GM18868 (cell line): ENCODE results near the gene NCOA7.
A peak's percentile ranks its signal among the peaks of the same experiment; 100 is the strongest.
"Not testable (repeated sequence)": the region's sequence is repeated elsewhere in the genome, so short reads cannot be mapped to it uniquely, and the experiment has no call there.

Source experiments
- ATAC-seq: cut with Tn5 transposase; IDR thresholded peaks from one replicate; pipeline ENCODE4 v1.9.1; 2021; ENCODE audit warnings: mild to moderate bottlenecking, moderate library complexity; ENCODE audit not compliant: unreplicated experiment

Gene NCOA7

DNA sequence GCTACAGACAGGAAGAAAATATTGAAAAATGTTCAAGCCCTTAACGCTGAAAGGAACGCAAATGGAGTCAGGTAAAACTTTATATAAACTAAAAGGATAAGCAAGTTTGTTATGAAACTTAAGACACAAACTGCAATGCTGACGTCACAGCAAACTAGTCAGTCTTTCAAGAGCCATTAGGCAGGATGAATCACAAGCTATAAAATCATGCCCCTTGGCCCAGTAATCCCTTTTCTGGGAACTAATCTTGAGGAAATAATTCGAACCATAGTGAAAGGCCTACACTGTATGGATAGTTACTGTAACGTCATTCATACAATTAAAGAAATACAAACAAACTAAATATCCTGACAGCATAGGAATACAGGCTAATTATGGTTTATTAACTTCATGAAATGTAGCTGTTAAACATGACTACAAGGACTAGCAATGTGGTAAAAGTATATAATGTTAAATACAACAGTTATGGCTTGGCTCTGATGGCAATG lies 123.1 kb downstream of the NCOA7 start:
- ATAC-seq: no peak

DNA sequence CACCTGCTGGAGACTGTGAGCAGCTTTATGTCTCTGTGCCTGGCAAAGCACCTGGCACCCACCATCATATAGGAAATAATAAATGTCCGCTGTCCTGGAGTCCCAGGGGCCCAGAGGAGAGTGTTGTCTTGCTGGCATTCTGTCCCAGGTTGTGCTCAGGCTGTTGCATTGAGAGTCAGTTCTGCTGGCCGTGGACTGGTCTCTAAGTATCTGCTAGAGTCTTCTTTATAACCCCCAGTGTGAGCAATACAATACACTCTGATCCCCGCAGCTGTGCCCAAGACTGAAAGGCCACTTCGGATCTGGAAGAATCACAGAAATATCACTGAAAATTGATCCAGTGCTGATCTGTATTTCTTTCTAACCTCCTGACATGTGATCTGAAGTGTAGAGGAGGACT lies 127.5 kb downstream of the NCOA7 start:
- ATAC-seq: no peak

DNA sequence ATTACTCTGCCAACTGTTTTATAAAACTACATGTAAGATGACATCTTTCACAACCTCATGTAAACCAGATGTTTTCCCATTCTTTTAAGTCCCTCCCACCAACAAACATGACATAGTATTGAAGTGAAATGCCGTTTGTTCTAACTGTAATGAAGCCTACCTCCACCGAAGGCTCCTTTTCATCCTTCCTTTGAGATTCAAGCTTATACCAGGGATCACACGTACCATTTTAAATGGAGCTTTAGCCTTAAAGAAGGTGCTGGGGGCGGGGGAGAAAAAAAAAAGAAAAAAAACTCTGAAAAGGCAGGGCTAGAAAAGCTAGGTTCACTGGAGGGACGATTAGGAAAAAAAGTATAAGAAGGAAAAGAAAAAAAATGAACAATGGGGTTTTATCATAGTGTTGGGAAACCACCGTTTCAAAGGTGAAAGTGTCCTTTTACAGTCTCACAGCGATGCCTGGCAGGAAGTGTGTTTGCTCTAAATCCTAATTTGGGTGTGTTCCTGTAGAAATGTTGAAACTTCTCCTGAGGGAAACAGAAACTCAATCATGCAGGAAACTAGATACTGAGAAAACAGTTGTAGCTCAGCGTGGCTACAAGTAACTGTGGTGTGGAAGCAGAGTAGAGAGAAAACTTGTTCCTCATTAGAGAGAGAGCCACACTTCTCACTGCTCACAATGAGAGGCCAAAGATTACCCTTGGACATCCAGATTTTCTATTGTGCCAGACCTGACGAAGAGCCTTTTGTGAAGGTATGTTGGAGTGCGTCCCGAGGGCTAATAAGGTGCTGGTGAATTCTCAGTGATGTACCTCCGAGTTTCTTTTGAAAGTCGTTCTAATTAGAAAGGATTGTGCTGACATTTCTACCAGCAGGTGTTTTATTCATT lies 128.2 kb downstream of the NCOA7 start:
- peak; percentile 97 for ATAC-seq

DNA sequence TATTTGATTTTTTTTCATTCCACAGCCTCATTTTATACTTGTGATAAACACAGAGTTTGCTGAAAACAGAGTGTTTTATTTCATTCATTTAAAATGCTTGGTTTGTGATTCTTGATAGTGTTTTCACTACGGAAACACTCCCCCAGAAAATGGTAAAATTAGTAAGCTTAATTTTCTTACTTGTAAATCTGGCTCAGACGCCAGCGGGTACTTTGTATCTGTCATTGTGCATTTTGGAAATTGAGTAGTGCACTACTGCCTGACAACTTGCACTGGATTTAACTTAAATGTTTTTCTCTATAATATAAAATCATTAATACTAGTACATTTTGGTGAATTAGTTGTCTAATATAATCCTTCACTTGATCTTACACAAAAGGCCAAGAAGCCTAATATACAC lies 128.9 kb downstream of the NCOA7 start:
- no peak for ATAC-seq

DNA sequence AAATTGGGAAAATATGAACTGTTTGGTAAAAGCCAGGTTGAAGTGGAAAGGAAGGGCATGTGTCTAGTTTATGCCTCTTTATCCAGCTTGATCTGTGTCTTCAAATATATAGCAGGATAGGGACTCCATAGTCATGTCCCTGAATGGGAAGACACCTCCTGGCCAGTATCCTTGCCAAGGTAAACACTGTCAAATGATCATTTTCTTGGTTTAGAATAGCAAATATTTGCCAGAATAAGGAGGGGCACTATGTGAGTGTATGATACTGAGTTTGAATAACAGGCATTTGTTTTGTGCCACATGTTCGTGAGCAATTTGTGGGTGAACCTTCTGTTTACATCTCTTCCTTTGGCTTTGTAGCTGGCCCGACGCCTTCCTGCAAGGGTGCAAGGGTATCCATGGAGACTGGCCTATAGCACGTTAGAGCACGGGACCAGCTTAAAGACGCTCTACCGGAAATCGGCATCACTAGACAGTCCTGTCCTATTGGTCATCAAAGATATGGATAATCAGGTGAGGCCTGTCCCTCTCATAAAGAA lies 131.6 kb downstream of the NCOA7 start:
- ATAC-seq: no peak

DNA sequence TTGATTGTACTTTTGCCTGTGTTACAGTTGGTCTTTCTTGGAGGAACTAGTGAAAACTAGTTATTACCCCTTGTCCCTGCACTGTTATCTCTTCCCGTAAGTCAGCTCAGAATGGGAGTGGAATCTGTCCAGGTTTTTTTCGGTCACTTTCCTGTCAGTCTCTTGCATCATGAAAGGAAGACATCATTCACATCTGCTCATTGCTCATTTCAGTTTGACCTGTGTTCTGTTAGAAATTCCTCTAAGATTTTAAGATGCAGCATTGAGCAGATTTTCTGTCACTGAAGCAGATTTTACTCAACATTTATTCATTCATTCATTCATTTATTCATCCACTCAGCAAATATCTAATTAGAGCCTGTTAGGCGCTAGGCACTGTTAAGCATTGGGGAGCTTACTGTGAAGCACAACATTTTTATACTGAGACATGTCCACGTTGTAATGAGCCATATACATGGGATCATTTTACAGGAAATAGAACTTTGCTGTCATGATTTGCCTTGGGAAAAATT lies 132.7 kb downstream of the NCOA7 start:
- ATAC-seq: no peak

DNA sequence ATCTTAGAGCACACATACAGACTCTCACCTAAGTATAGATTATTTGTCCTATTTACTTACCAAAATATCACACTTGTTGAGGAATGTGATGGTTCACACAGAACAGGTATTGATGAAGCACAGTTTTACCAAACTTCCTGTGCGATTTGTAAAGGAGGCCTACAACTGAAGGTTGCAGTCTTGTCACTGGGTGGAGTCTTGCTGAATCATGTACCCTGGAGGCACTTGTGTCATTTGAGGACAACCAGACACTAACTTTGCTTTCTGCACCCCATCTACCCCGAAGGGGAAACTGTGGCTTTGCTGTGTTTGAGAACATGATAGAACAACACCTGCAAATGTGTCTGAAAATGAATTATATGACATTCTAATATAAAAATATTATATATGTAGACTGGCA lies 133.4 kb downstream of the NCOA7 start:
- ATAC-seq: no peak

DNA sequence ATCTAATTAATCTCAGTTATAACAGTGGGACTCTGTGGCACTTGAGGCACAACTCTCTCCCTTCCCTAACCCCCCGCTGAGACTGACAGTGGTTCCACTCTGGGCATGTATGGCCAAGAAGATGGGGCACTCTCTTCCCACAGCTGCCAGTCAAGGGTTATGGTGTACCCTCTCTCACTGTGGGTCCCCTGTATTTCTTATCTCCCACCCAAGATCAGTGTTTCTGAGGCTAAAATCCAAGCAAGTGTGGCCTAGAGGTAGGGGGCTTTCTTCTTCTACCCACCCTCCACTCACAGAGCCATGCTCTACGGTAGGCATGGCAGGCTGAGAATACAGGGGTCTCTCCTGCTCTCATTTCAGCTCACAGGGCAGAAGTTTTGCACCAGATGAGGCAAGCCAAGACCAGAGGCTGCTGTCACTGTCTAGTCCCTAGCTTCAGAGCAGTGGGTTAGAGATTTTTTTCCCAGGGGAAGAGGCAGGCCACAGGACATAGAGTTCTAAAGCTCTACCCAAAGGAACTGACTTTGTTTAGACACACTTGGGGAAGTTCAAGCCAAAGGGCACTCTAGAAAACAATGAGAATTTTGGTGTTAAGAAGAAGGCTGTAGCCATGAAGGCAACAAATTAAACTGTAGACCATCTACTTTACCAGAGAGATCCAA lies 134.1 kb downstream of the NCOA7 start:
- ATAC-seq: no peak

DNA sequence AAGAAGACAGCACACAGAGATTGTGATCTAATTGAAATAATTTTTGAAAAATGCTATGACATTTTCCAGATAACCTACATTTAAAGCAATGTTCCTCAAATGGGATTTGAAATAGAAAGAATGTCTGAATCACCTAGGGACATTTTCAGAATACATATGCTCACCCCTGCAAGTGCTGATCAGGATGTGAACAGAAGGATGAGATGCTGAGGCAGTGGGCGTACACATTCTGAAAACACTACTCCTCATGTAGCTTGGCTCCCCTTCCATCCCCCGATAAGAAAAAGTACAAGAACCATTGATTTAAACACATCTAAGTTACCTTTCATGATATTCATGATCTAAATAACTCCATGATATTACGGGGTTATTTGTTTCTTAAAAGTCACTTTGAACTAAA lies 136.0 kb downstream of the NCOA7 start:
- ATAC-seq: no peak

DNA sequence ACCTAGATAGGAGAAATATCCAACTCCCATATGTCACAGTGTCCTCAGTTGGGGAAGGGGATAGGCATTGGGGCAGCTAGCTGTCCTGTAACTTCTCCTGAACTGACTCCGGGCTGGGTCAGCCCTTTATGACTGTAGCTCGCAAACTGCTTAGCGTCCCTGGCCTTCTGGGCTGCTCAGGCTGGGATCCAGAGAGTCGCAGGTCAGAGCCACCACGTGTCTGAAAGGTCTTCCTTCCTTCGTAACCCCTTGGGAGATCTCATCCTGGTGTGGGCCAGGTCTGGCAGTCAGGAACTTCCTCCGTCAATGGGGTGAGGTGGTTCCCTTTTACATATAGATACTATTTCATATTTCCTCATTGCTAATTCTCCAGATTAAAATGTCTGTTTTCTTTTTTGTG lies 137.0 kb downstream of the NCOA7 start:
- no peak for ATAC-seq

DNA sequence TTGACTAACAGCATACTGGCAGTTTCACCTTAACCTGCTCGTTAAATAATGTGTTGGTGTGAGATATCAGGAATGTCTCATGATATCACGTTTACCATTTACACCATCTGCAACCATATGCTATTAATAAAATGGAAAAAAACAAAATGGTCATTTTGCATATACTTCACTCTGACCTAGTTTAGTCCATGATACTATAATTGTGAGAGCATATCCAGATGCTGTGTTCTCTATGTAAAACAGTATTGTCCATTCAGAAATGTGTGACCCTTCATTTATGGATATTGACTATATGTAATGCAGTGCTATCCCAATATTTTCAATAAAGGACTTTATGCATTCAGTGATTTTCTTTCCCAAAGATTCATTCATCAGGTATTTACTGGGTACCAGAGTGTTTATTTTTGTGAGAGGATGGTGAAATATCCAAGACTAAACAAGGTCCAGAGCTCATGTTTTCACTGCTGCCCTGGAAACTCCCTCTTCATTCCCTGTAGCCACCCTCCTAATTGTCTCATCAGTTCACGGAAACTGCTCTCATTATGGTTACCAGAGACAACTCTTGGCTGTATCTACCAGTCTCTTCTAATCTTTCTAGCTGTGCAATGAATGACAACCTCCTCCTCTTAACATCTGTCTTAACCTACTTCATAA lies 140.1 kb downstream of the NCOA7 start:
- ATAC-seq: no peak

DNA sequence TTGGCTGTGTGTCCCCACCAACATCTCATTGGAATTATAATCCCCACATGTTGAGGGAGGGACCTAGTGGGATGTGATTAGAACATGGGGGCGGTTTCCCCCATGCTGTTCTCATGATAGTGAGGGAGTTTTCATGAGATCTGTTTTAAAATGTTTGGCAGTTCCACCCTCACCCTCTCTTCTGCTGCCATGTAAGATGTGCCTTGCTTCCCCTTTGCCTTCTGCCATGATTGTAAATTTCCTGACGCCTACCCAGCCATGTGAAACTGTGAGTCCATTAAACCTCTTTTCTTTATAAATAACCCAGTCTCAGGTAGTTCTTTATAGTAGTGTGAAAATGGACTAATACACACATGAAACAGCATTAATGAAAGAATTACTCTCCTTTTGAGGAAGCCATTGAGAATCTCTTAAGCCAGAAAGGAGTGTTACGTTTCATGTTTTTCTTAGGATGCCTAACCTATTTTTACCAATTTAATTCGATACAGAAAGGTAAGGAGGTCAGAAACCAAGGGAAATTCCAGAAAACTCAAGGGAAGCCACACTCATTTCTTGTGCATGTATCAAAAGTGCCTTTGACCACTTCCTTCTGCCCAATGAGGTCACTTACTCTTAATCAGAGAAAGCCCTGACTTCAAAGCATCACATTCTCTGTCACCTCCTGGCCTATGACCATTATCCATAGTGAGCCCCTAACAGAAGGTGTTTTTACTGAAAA lies 141.1 kb downstream of the NCOA7 start:
- peak; percentile 94 for ATAC-seq

DNA sequence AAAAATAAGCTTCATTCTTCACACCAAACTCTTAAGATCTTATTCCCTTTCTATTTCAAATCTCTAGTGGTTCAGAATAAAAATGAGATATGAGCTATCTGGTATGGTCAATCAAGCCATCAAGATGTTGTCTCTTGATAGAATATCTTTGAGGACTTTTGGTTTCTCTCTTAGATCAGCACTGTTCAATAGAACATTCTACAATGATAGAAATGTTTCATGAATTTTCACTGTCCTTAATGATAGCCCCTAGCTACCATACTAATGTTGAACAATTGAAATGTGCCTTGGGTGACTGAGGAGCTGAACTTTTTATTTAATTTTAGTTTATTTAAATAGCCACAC lies 141.7 kb downstream of the NCOA7 start:
- ATAC-seq: peak; percentile 26

DNA sequence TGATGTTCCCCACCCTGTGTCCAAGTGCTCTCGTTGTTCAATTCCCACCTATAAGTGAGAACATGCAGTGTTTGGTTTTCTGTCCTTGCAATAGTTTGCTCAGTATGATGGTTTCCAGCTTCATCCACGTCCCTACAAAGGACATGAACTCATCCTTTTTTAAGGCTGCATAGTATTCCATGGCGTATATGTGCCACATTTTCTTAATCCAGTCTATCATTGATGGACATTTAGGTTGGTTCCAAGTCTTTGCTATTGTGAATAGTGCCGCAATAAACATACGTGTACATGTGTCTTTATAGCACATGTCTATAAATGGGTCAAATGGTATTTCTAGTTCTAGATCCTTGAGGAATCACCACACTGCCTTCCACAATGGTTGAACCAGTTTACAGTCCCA lies 144.8 kb downstream of the NCOA7 start:
- not testable (repeated sequence) for ATAC-seq

DNA sequence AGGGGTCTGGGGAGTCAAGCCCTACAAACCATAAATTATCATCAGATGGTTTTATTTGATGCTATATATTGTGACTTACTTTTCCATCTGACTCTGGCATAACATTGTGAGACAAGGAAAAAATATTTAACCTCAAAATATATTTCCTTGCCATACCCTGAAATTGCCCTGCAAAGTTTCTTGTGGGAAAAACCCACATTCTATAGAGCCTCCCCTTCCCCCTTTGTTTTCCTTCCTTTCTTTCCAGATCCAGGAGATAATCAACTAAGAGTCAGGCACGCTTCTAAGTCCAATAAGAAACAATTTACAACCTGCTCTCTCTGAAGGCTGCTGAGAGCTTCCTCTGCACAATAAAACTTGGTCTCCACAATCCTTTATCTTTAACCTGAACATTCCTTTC lies 148.3 kb downstream of the NCOA7 start:
- no peak for ATAC-seq

DNA sequence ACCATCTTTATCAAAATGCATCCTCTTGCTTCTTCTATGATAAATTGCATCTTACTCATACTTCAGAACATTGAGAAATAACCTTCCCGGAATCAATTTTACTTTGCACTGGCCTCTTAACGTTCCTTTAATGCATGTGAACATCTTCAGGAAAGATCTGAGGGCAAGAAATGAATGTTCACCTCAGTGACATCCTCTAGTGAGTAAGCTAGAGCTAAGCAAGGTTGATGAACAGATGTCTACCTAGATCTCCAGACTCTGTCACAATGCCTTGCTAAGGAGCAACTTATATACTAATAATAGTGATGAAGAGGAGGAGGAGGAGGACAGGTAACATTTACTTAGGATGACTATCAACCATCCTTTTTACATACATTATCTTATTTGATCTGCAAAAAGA lies 149.0 kb downstream of the NCOA7 start:
- no peak for ATAC-seq

DNA sequence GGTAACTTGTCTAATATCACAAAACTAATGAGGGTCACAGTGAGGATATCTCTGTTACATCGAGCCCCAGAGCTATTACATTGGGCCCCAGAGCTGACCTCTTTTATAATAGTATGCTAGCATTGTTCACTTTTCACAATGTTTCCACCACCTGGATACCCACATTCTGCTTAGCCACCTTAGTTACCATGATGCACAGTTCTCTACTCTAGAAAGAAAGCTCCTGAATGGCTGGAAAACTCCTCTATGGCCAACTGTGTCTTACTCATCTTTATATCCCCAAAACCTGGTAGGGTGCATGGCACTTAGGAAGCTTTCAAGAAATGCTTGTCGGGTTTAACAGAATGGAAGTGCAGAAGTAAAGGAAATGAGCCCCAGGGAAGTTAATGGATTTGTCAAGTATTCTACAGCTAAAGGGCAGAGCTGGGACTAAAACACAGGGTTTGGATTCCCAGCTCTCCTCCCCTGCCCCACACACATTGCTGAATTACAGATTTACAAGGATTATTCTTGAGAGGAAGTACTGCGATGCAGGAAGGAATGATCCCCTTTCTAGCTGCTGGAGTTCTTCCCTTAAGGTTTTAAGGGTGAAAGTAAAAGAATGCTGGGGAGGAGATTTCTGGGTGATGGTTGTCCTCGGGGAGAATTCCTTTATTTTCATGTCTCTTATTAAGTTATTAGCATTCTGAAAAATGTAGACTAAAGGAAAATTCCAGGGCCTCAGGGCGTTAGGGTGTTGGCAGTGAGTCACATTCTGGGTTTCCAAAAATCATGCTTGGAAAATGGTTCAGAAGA lies 149.7 kb downstream of the NCOA7 start:
- no peak for ATAC-seq

DNA sequence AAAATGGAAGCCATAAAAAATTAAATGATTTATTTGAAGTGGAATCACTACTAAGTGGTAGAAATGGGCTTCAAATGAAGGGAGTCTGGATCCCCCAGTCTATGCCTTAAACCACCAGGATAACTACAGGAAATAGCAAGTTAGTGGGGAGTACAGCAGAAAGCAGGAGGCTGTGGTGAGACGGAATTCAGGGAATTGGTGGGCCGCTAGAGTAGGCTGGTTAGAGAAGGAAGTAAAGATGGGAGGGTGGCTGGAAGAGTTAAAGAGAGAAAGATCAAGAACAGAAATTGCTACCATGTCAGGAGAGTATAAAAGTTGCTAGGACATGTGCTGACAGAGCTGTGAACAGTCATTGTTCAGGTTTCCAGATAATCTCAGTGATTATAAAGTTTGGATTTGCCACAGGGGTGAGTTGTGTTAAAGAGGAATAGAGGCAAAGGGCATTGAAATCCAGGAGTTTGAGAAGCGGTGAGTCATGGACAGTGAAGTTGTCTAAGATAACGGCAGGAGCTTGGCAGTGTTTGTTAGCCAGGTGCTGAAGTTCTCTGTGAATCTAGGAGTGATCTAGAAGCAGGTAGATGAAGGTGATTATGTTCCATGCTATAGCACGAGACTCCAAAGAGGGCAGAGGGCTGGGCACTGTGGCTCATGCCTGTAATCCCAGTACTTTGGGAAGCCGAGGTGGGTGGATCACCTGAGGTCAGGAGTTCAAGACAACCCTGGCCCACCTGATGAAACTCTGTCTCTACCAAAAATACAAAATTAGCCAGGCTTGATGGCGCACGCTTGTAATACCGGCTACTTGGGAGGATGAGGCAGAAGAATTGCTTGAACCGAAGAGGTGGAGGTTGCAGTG lies 152.1 kb downstream of the NCOA7 start:
- no peak for ATAC-seq
